Natural killer cell (primary cell): Measurements from ENCODE around the gene ZDHHC23. TPM values are rescaled to one million over a fixed set of nuclear protein-coding genes. Genes with fewer than 3 reads are reported as not detected.

Source experiments
- ATAC-seq, 3 donors: fragments of 150-1000 bp in 2 of 3; fragments of 200-7000 bp in 1 of 3; cut with Tn5 transposase; 1 replicate in 1 of 3; 2 replicates in 2 of 3; pipeline ENCODE4 v1.10.0; 2021; ENCODE audit warnings: mild to moderate bottlenecking in 2 of 3, moderate library complexity in 2 of 3
- DNase-seq, 2 donors: peaks; one replicate each; pipeline versions ENCODE4 v3.0.0 to v3.0.0-alpha.2; 2013 to 2021; ENCODE audit warnings: mixed read lengths in 1 of 2
- H3K27ac ChIP-seq: one replicate; pipeline ENCODE4 v1.5.1; 2013; ENCODE audit warnings: mild to moderate bottlenecking, low read length
- H3K27me3 ChIP-seq: one replicate; pipeline ENCODE4 v1.6.1; 2013; ENCODE audit warnings: low read length; ENCODE audit not compliant: control insufficient read depth, insufficient read depth
- H3K36me3 ChIP-seq: one replicate; pipeline ENCODE4 v1.6.1; 2013; ENCODE audit warnings: low read length; ENCODE audit not compliant: control insufficient read depth, insufficient read depth
- H3K4me1 ChIP-seq: one replicate; pipeline ENCODE4 v1.6.1; 2013; ENCODE audit warnings: low read length; ENCODE audit not compliant: control insufficient read depth, insufficient read depth
- H3K4me3 ChIP-seq: one replicate; pipeline ENCODE4 v1.5.1; 2013; ENCODE audit warnings: low read length
- H3K9me3 ChIP-seq: one replicate; pipeline ENCODE4 v1.6.1; 2013; ENCODE audit warnings: low read length; ENCODE audit not compliant: control insufficient read depth, insufficient read depth
- H3K27ac Mint-ChIP-seq, 2 donors: one replicate each; pipeline ENCODE4 v1.8.0; 2022; ENCODE audit warnings: mild to moderate bottlenecking in 2 of 2, mixed read lengths in 2 of 2, moderate library complexity in 1 of 2
- H3K27me3 Mint-ChIP-seq, 2 donors: one replicate each; pipeline ENCODE4 v1.8.0; 2022; ENCODE audit warnings: low read depth in 2 of 2, mixed read lengths in 2 of 2
- H3K36me3 Mint-ChIP-seq: one replicate; pipeline ENCODE4 v1.8.0; 2022; ENCODE audit warnings: mixed read lengths
- H3K4me1 Mint-ChIP-seq, 2 donors: one replicate each; pipeline ENCODE4 v1.8.0; 2022; ENCODE audit warnings: mixed read lengths in 2 of 2
- H3K4me3 Mint-ChIP-seq: one replicate; pipeline ENCODE4 v1.8.0; 2022; ENCODE audit warnings: mild to moderate bottlenecking, moderate library complexity, mixed read lengths
- H3K9me3 Mint-ChIP-seq, 2 donors: one replicate each; pipeline ENCODE4 v1.8.0; 2022; ENCODE audit warnings: mixed read lengths in 2 of 2
- WGBS: methylation state at CpG from one replicate; pipeline ENCODE4 v1.1.7; 2013; ENCODE audit warnings: missing lambda C conversion rate; ENCODE audit not compliant: insufficient coverage; 5-methylcytosine and 5-hydroxymethylcytosine counted together
- intact Hi-C: fragments of 100-400 bp; cut with micrococcal nuclease; formaldehyde crosslinking; loops from one replicate; pipeline ENCODE4 v1.14.2; 2022
- total RNA-seq, 4 donors: library from RNA; stranded (reverse); fragments of 120-200 nt in 1 of 4; gene quantifications; one replicate each; pipeline versions ENCODE4 v1.2.3 to v1.2.4, GENCODE V29; 2013 to 2022
- TF ChIP-seq, protein P1 (sequence below): fragments of 200-600 bp; IDR thresholded peaks from one replicate; pipeline ENCODE4 v1.8.0; 2022; ENCODE audit warnings: antibody characterized with exemption

The ZDHHC23 gene
- total RNA-seq, 3 donors from 2014 or later (not counting 1 experiment from before 2014, with no cell fraction given), result 2.5 to 4.7 (median 3.5) TPM

DNA sequence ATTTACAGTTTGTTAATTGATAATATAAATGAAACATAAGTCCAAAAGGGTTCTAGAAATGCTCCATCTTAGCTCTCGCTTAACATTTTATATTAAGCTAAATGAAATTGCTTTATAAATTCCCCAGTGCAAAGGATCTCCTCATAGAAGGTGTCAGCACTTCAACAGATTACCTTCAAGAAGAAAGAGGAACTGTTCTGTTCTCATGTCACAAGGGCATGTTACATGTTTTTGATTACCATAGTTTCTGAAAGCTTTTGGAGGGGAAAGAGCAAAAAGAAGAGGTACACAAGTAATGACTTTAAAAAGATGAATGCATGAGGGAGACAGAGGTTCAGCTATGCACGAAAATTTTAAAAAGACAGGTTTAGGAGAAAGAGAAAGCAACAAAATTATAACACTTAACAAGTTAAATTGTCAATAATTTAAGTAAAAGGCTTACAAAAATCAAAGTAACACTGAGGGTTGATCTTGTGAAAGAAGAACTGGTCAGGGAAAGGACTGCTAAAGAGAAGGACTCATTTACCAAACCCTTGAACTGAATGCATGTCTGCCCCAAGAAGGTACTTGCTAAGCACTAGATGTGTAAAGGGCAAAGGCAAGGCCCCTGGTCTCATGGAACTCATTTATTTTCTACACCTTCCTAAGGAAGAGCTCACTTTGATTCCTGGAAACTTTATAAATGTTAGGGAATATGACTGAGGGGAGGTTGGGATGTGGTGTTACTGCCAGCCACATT is 63.4 kb downstream of the ZDHHC23 start:
- Histone ChIP-seq H3K36me3 (no peaks in the 10 kb centered on the region), H3K27ac (peak overlapping the region; percentile 56), H3K4me1 (no peaks in the 10 kb centered on the region), H3K27me3 (no peaks in the 10 kb centered on the region), H3K9me3 (no peaks in the 10 kb centered on the region), H3K4me3 (no peak overlapping the region)
- no peaks in the 10 kb centered on the region for H3K27me3 Mint-ChIP-seq
- H3K4me1 Mint-ChIP-seq, result no peaks in the 10 kb centered on the region
- H3K9me3 Mint-ChIP-seq, result no peaks in the 10 kb centered on the region
- no peak for ATAC-seq
- intact Hi-C loops, result no loop called here
- no peak overlapping the region for H3K4me3 Mint-ChIP-seq
- TF ChIP-seq, protein P1, sequence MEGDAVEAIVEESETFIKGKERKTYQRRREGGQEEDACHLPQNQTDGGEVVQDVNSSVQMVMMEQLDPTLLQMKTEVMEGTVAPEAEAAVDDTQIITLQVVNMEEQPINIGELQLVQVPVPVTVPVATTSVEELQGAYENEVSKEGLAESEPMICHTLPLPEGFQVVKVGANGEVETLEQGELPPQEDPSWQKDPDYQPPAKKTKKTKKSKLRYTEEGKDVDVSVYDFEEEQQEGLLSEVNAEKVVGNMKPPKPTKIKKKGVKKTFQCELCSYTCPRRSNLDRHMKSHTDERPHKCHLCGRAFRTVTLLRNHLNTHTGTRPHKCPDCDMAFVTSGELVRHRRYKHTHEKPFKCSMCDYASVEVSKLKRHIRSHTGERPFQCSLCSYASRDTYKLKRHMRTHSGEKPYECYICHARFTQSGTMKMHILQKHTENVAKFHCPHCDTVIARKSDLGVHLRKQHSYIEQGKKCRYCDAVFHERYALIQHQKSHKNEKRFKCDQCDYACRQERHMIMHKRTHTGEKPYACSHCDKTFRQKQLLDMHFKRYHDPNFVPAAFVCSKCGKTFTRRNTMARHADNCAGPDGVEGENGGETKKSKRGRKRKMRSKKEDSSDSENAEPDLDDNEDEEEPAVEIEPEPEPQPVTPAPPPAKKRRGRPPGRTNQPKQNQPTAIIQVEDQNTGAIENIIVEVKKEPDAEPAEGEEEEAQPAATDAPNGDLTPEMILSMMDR, result no peak
- 100% methylated on average over 1 of the region's 2 CpGs for WGBS
- no peaks in the 10 kb centered on the region for H3K36me3 Mint-ChIP-seq
- no peak overlapping the region for H3K27ac Mint-ChIP-seq
- DNase-seq, result no peak

Other genes starting within 250 kb of the ZDHHC23 start
- gene NAA50, start 201.8 kb upstream of the ZDHHC23 start, total RNA-seq, result 10 to 100 TPM; 55.3 to 77.6 (median 61.0) TPM
- gene ATP6V1A, start 201.0 kb upstream of the ZDHHC23 start, total RNA-seq, result 10 to 100 TPM; 26.3 to 31.9 (median 30.0) TPM
- 1 to 10 TPM; 2.7 to 3.9 (median 3.6) TPM for gene GRAMD1C, start 109.2 kb upstream of the ZDHHC23 start, total RNA-seq
- 1 to 10 TPM; 5.5 to 6.4 (median 5.7) TPM for gene CCDC191, start 108.5 kb downstream of the ZDHHC23 start, total RNA-seq
- 10 to 100 TPM; 30.1 to 33.4 (median 30.5) TPM for gene QTRT2, start 108.7 kb downstream of the ZDHHC23 start, total RNA-seq
- not detected for gene DRD3, start 231.0 kb downstream of the ZDHHC23 start, total RNA-seq